Left ventricle myocardium inferior (tissue), 1 donor: ENCODE data around the gene KCNV2. TPM values are rescaled to one million over a fixed set of nuclear protein-coding genes. Genes with fewer than 3 reads are reported as not detected.

Source experiments
- DNase-seq: peaks from one replicate; pipeline ENCODE4 v3.0.0-alpha.2; 2020
- H3K27ac ChIP-seq: fragments of 200-600 bp; replicated peaks from 2 replicates; pipeline ENCODE4 v1.8.0; 2021
- H3K27me3 ChIP-seq: fragments of 200-600 bp; 2 replicates; pipeline ENCODE4 v1.8.0; 2021; ENCODE audit warnings: low read depth
- H3K36me3 ChIP-seq: fragments of 200-600 bp; 2 replicates; pipeline ENCODE4 v1.8.0; 2021
- H3K4me1 ChIP-seq: fragments of 200-600 bp; 2 replicates; pipeline ENCODE4 v1.8.0; 2021
- H3K4me3 ChIP-seq: fragments of 200-600 bp; 2 replicates; pipeline ENCODE4 v1.8.0; 2021; ENCODE audit warnings: mild to moderate bottlenecking, moderate library complexity
- H3K9me3 ChIP-seq: fragments of 200-600 bp; replicated peaks from 2 replicates; pipeline ENCODE4 v1.8.0; 2021
- intact Hi-C: fragments of 100-400 bp; cut with micrococcal nuclease; formaldehyde crosslinking; loops from one replicate; pipeline ENCODE4 v1.11.0; 2022
- total RNA-seq: library from RNA; stranded (reverse); fragmentation: NEBNext Ultra II Directional; extraction: Animal tissue kit (Norgen Biotek cat#: 25700); gene quantifications from one replicate; pipeline ENCODE4 v1.2.1, GENCODE V29; 2021
- TF ChIP-seq, protein P1 (sequence below): fragments of 200-600 bp; IDR thresholded peaks from 2 replicates; pipeline ENCODE4 v1.8.0; 2021; ENCODE audit warnings: antibody characterized with exemption, mild to moderate bottlenecking, borderline replicate concordance
- donor health status: DM: no; HTN: yes; CAD: no; lungs with severe emphysema.

Gene KCNV2
- total RNA-seq, 1 donor from 2014 or later: not detected

DNA sequence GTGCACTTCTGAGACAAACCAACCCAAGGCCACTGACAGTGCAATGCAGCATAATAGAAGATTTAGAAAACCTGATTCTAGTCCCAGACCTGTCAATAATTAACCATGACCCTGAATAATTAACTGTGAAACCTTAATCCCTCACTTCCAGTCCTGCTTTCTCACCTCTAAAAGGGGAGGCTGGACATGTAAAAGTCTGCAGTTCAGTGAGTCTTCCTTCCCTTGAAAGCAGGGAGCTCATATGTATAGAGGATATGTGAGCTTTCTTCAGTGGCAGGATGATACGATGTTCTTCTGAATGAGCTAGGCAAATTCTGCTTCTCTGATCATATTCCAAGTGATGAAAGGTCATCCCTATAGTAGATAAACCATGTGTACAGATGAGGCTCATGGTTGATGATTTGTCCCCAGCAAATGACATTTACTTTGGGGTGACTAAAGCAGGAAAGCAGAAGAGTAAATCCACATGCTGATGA lies 2.9 kb downstream of the KCNV2 start:
- H3K4me1 ChIP-seq: peaks cover 4% of the 10 kb centered on the region
- intact Hi-C loops: no loop called here
- TF ChIP-seq, protein P1, sequence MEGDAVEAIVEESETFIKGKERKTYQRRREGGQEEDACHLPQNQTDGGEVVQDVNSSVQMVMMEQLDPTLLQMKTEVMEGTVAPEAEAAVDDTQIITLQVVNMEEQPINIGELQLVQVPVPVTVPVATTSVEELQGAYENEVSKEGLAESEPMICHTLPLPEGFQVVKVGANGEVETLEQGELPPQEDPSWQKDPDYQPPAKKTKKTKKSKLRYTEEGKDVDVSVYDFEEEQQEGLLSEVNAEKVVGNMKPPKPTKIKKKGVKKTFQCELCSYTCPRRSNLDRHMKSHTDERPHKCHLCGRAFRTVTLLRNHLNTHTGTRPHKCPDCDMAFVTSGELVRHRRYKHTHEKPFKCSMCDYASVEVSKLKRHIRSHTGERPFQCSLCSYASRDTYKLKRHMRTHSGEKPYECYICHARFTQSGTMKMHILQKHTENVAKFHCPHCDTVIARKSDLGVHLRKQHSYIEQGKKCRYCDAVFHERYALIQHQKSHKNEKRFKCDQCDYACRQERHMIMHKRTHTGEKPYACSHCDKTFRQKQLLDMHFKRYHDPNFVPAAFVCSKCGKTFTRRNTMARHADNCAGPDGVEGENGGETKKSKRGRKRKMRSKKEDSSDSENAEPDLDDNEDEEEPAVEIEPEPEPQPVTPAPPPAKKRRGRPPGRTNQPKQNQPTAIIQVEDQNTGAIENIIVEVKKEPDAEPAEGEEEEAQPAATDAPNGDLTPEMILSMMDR: no peak
- H3K36me3 ChIP-seq: no peaks in the 10 kb centered on the region
- no peaks in the 10 kb centered on the region for H3K9me3 ChIP-seq
- no peak for DNase-seq
- no peak overlapping the region for H3K27ac ChIP-seq
- no peak overlapping the region for H3K4me3 ChIP-seq
- no peaks in the 10 kb centered on the region for H3K27me3 ChIP-seq

DNA sequence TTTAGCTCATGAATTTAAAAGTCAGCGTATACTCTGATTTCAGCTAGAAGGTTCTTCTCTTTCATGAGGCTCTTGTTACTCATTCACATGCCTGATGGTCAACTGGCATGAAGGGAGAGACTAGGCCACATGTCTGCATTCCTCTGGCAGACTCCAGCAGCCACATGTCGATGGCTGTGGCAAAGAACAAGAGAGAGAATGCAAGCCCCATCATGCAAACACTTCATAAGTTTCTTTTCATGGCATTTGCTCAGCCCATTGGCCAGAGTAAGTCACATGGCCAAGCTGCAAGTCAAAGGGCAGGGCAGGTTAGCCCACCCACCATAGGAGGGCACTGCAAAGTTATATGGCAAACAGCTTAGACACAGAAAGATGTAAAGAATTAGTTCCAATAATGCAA lies 5.4 kb downstream of the KCNV2 start:
- H3K4me3 ChIP-seq: no peak overlapping the region
- intact Hi-C loops: no loop called here
- H3K36me3 ChIP-seq: no peaks in the 10 kb centered on the region
- H3K4me1 ChIP-seq: peaks cover 6% of the 10 kb centered on the region
- H3K27me3 ChIP-seq: no peaks in the 10 kb centered on the region
- TF ChIP-seq, protein P1: no peak
- no peak for DNase-seq
- no peaks in the 10 kb centered on the region for H3K9me3 ChIP-seq
- H3K27ac ChIP-seq: no peak overlapping the region

DNA sequence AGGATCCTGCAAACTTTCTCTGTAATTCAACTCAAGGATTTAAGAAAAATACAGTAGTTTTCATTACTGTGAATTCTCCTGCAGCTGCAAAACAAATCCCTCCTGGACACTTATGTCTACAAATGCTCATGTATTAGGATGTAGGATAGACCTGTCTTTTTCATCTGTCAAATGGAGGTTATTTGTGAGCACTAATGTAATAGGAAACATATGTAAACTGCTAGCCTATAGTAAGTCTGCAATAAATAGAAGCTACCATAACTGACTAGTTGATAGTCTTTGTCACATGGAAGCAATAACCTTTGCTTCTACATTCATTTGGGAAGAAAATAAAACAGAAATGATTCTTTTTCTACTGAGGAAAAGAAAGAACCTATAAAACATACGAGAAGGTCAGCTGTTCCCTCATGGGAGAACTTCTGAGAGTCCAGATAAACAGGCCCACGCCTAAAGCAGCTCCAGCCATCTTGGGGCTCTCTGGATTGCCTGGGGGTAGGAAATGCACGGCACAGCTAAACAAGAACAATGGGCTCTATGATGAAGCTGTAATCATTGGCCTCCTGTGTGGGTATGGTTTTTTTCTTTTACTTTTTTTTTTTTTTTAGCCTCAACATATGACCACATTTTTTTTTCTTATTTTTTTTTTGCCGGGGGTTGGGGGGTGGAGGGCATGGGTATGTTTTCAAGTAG lies 6.2 kb downstream of the KCNV2 start:
- Histone ChIP-seq H3K4me3 (no peak overlapping the region), H3K27me3 (no peaks in the 10 kb centered on the region), H3K9me3 (no peaks in the 10 kb centered on the region), H3K36me3 (no peaks in the 10 kb centered on the region), H3K27ac (no peak overlapping the region), H3K4me1 (peaks cover 15% of the 10 kb centered on the region)
- TF ChIP-seq, protein P1: no peak
- intact Hi-C loops: no loop called here
- no peak for DNase-seq

DNA sequence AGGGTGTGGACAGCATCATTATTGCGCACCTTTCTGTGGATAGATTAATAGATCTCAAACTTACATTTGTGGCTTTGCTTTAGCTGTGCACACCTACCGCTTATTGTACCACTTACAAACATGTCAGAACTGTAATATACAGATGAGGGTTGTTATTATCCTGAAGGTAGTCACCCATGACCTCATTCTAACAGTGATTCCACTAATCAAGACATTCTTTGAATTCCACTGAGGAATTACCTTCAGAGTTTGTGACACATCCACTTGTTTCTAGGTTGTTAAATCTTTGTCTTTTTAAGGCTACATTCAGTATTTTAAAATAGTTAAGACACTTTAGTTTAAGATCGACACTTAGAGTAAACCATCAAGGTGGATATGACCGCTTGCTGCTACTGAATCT lies 7.8 kb downstream of the KCNV2 start:
- H3K27ac ChIP-seq: no peak overlapping the region
- intact Hi-C loops: no loop called here
- no peak overlapping the region for H3K4me3 ChIP-seq
- peaks cover 19% of the 10 kb centered on the region for H3K4me1 ChIP-seq
- H3K27me3 ChIP-seq: no peaks in the 10 kb centered on the region
- no peaks in the 10 kb centered on the region for H3K36me3 ChIP-seq
- no peaks in the 10 kb centered on the region for H3K9me3 ChIP-seq
- TF ChIP-seq, protein P1: no peak
- no peak for DNase-seq

DNA sequence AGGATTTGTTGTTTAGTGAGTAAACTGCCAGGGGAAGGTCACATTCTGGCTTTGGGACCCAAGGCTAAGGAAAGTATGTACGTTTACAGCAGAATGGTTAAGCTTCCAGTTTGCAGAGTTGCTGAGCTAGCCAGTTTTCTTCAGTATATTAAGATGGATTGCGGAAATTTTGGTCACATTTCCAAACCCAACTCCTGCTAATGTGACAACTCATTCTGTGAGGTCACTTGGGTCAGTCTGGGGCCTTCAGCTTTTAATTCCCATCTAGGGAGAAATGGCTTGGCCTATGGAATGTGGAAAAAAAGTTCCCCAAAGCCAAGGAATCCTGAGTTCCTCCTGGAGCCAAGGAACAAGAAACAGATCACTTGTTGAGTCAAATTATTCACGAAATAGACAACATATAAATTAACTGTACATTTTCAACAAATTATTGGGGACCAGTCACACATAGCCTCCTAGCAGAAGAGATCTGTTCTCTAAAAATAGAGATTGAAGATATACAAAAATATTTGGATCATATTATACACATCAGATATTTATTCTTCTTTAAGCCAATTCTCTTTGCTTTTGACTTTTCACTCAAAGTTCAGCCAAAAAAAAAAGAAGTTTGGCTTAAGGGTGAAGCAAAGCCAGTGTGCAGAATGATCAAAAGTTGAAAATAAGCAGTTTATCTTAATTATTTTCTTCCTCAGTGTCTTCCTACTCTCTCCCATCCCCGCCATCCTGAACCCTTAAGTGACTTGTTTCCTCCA lies 8.8 kb downstream of the KCNV2 start:
- Histone ChIP-seq H3K27me3 (no peaks in the 10 kb centered on the region), H3K36me3 (no peaks in the 10 kb centered on the region), H3K9me3 (no peaks in the 10 kb centered on the region), H3K4me3 (no peak overlapping the region), H3K27ac (peak overlapping the region; percentile 15), H3K4me1 (peaks cover 21% of the 10 kb centered on the region)
- no peak for DNase-seq
- intact Hi-C loops: no loop called here
- TF ChIP-seq, protein P1: no peak
